PC-3 (cell line): ENCODE data around the gene KCNJ13.

Source experiments
- EZH2 ChIP-seq: fragments of 300-600 bp; sonication (generic); IDR thresholded peaks from one replicate; pipeline ENCODE4 v1.6.1; 2017; ENCODE audit warnings: antibody characterized with exemption, mild to moderate bottlenecking, low read length; ENCODE audit not compliant: unreplicated experiment
- TF ChIP-seq, protein P1 (sequence below): fragments of 300-600 bp; sonication (generic); conservative IDR thresholded peaks from 2 replicates; pipeline ENCODE4 v1.5.1; 2017; ENCODE audit warnings: antibody characterized with exemption, low read depth, mild to moderate bottlenecking, low read length

DNA sequence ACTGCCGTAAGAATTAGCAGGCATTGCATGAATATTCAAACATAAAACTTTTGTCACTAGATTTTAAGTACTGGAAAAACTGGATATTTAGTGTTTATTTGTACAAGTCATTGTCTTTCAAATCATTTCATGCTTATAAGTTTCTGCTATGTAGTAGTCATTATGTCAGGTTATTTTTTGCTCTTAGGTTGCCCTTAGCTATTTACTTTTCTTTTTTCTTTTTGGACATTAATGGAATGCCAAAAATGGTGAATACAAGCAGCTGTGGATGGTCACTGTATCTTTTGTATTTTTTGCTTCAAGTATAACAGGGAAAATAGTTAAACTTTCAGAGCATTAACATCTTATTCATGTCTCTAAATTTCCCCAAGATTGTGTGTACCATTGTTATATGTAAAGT is 18.6 kb upstream of the KCNJ13 start:
- TF ChIP-seq, protein P1, sequence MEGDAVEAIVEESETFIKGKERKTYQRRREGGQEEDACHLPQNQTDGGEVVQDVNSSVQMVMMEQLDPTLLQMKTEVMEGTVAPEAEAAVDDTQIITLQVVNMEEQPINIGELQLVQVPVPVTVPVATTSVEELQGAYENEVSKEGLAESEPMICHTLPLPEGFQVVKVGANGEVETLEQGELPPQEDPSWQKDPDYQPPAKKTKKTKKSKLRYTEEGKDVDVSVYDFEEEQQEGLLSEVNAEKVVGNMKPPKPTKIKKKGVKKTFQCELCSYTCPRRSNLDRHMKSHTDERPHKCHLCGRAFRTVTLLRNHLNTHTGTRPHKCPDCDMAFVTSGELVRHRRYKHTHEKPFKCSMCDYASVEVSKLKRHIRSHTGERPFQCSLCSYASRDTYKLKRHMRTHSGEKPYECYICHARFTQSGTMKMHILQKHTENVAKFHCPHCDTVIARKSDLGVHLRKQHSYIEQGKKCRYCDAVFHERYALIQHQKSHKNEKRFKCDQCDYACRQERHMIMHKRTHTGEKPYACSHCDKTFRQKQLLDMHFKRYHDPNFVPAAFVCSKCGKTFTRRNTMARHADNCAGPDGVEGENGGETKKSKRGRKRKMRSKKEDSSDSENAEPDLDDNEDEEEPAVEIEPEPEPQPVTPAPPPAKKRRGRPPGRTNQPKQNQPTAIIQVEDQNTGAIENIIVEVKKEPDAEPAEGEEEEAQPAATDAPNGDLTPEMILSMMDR: no peak
- TF ChIP-seq EZH2: no peak
